Neuronal stem cell (in vitro differentiated cells): ENCODE measurements around the gene BPIFB1.

Experiments used
- DNase-seq: peaks from one replicate; pipeline ENCODE4 v3.0.0-alpha.2; 2013; ENCODE audit warnings: low spot score
- H2AFZ ChIP-seq: one replicate; pipeline ENCODE4 v1.6.1; 2013; ENCODE audit warnings: mild to moderate bottlenecking, low read length, inconsistent platforms
- H2AK5ac ChIP-seq: 2 replicates; pipeline ENCODE4 v1.6.1; 2013; ENCODE audit warnings: low read depth, mild to moderate bottlenecking, inconsistent platforms, low read length, moderate library complexity, mixed read lengths
- H2BK120ac ChIP-seq: 2 replicates; pipeline ENCODE4 v1.6.1; 2013; ENCODE audit warnings: low read depth, mild to moderate bottlenecking, inconsistent platforms, low read length, moderate library complexity, mixed read lengths
- H2BK12ac ChIP-seq: one replicate; pipeline ENCODE4 v1.6.1; 2013; ENCODE audit warnings: low read length, inconsistent platforms
- H2BK15ac ChIP-seq: 2 replicates; pipeline ENCODE4 v1.6.1; 2013; ENCODE audit warnings: mild to moderate bottlenecking, low read length, inconsistent platforms, mixed read lengths
- H2BK5ac ChIP-seq: one replicate; pipeline ENCODE4 v1.6.1; 2013; ENCODE audit warnings: inconsistent platforms, mild to moderate bottlenecking, low read length, moderate library complexity
- H3K14ac ChIP-seq: one replicate; pipeline ENCODE4 v1.6.1; 2013; ENCODE audit warnings: low read length, inconsistent platforms
- H3K18ac ChIP-seq: 2 replicates; pipeline ENCODE4 v1.6.1; 2013; ENCODE audit warnings: low read length, inconsistent platforms
- H3K23ac ChIP-seq: 2 replicates; pipeline ENCODE4 v1.6.1; 2013; ENCODE audit warnings: low read depth, mild to moderate bottlenecking, mixed read lengths, low read length, inconsistent platforms; ENCODE audit not compliant: poor library complexity
- H3K27ac ChIP-seq: replicated peaks from 3 replicates; pipeline ENCODE4 v1.5.1; 2013; ENCODE audit warnings: low read length, inconsistent platforms
- H3K27me3 ChIP-seq, 3 experiments: 2 replicates each; pipeline ENCODE4 v1.6.1; 2013; ENCODE audit warnings: low read length in 3 of 3, mild to moderate bottlenecking in 2 of 3, inconsistent platforms in 1 of 3, low read depth in 1 of 3, mixed read lengths in 1 of 3, moderate library complexity in 1 of 3; ENCODE audit not compliant: control insufficient read depth in 3 of 3, insufficient read depth in 3 of 3
- H3K36me3 ChIP-seq, 2 donors: replicated peaks in 1 of 2; 2 replicates each; pipeline ENCODE4 v1.6.1; 2013; ENCODE audit warnings: low read length in 2 of 2; ENCODE audit not compliant: control insufficient read depth in 2 of 2, insufficient read depth in 2 of 2
- H3K4ac ChIP-seq: 2 replicates; pipeline ENCODE4 v1.6.1; 2013; ENCODE audit warnings: inconsistent platforms, mild to moderate bottlenecking, low read length, moderate library complexity
- H3K4me1 ChIP-seq, 2 donors: 1 replicate in 1 of 2; 2 replicates in 1 of 2; pipeline ENCODE4 v1.6.1; 2013; ENCODE audit warnings: low read length in 2 of 2, low read depth in 1 of 2; ENCODE audit not compliant: control insufficient read depth in 2 of 2, insufficient read depth in 1 of 2
- H3K4me2 ChIP-seq: one replicate; pipeline ENCODE4 v1.6.1; 2013; ENCODE audit warnings: mild to moderate bottlenecking, low read length, inconsistent platforms; ENCODE audit not compliant: insufficient read depth, poor library complexity, severe bottlenecking
- H3K4me3 ChIP-seq, 2 donors: 2 replicates each; pipeline ENCODE4 v1.5.1; 2013; ENCODE audit warnings: low read length in 2 of 2, mild to moderate bottlenecking in 2 of 2, inconsistent platforms in 1 of 2, moderate library complexity in 1 of 2
- H3K79me1 ChIP-seq: one replicate; pipeline ENCODE4 v1.6.1; 2013; ENCODE audit warnings: low read depth, mild to moderate bottlenecking, inconsistent platforms, low read length, moderate library complexity
- H3K9ac ChIP-seq: one replicate; pipeline ENCODE4 v1.6.1; 2013; ENCODE audit warnings: mild to moderate bottlenecking, low read depth, low read length, inconsistent platforms; ENCODE audit not compliant: poor library complexity
- H3K9me3 ChIP-seq, 2 donors: replicated peaks in 1 of 2; 2 replicates each; pipeline versions ENCODE3 to v1.6.1; 2013; ENCODE audit warnings: low read length in 2 of 2, mild to moderate bottlenecking in 2 of 2, inconsistent platforms in 1 of 2, low read depth in 1 of 2, mixed read lengths in 1 of 2, moderate library complexity in 1 of 2; ENCODE audit not compliant: control insufficient read depth in 2 of 2, insufficient read depth in 1 of 2
- H4K8ac ChIP-seq: one replicate; pipeline ENCODE4 v1.6.1; 2013; ENCODE audit warnings: low read depth, mild to moderate bottlenecking, inconsistent platforms, low read length, moderate library complexity
- H4K91ac ChIP-seq: one replicate; pipeline ENCODE4 v1.6.1; 2013; ENCODE audit warnings: low read length, low read depth, mild to moderate bottlenecking, inconsistent platforms; ENCODE audit not compliant: poor library complexity
- WGBS, 2 donors: extraction: QIAGEN DNeasy Blood & Tissue Kit; methylation state at CpG; one replicate each; pipeline ENCODE4 v1.1.7; 2013; ENCODE audit warnings: missing lambda C conversion rate in 2 of 2, mixed read lengths in 1 of 2; ENCODE audit not compliant: insufficient read length in 2 of 2, insufficient replicate concordance in 1 of 2; ENCODE audit errors: extremely low coverage in 2 of 2; 5-methylcytosine and 5-hydroxymethylcytosine counted together

The BPIFB1 gene

GRCh38 chr20:33306807-33307206 lies 23.8 kb downstream of the BPIFB1 start:
- no peak overlapping the region for H3K4me3 ChIP-seq
- H2BK5ac ChIP-seq: no peak overlapping the region
- H3K14ac ChIP-seq: no peak overlapping the region
- no peaks in the 10 kb centered on the region for H3K36me3 ChIP-seq
- no peak overlapping the region for H3K4ac ChIP-seq
- no peak overlapping the region for H3K4me2 ChIP-seq
- H2AFZ ChIP-seq: no peak overlapping the region
- no peaks in the 10 kb centered on the region for H3K79me1 ChIP-seq
- no peak overlapping the region for H3K18ac ChIP-seq
- no peak overlapping the region for H2AK5ac ChIP-seq
- no peak overlapping the region for H2BK15ac ChIP-seq
- no peak overlapping the region for H3K27ac ChIP-seq
- H3K4me1 ChIP-seq: no peaks in the 10 kb centered on the region
- no peak overlapping the region for H3K9ac ChIP-seq
- no peak overlapping the region for H2BK120ac ChIP-seq
- no peak for DNase-seq
- H3K27me3 ChIP-seq: peaks cover 0 to 20% (median 3%) of the 10 kb centered on the region in 3 experiments
- H4K8ac ChIP-seq: no peak overlapping the region
- no peak overlapping the region for H3K23ac ChIP-seq
- H3K9me3 ChIP-seq: peaks cover 0 to 6% of the 10 kb centered on the region in 2 donors
- WGBS, 2 donors: no CpG with 5 or more reads among the region's 2 CpGs
- H2BK12ac ChIP-seq: no peak overlapping the region
- H4K91ac ChIP-seq: no peak overlapping the region

- no peaks in the 10 kb centered on the region for H3K36me3 ChIP-seq
- H4K8ac ChIP-seq: no peak overlapping the region
- no CpG with 5 or more reads among the region's 2 CpGs for WGBS, 2 donors
Measured at GRCh38 chr20:33308668-33309067, 25.7 kb downstream of the BPIFB1 start.

GRCh38 chr20:33309631-33310030 lies 26.6 kb downstream of the BPIFB1 start:
- Histone ChIP-seq H4K8ac (peak overlapping the region; percentile 53), H2BK12ac (no peak overlapping the region), H2BK15ac (no peak overlapping the region), H3K9ac (no peak overlapping the region), H3K36me3 (no peaks in the 10 kb centered on the region), H3K4me2 (no peak overlapping the region), H2AFZ (no peak overlapping the region), H3K9me3 (peaks cover 0 to 4% of the 10 kb centered on the region in 2 donors), H2BK5ac (no peak overlapping the region), H3K14ac (no peak overlapping the region), H2AK5ac (no peak overlapping the region), H3K79me1 (no peaks in the 10 kb centered on the region), H3K4ac (no peak overlapping the region), H3K18ac (no peak overlapping the region), H4K91ac (no peak overlapping the region), H2BK120ac (no peak overlapping the region), H3K27me3 (peaks cover 0 to 4% (median 3%) of the 10 kb centered on the region in 3 experiments), H3K4me3 (no peak overlapping the region), H3K23ac (no peak overlapping the region), H3K27ac (no peak overlapping the region), H3K4me1 (no peaks in the 10 kb centered on the region)
- no peak for DNase-seq
- WGBS, 2 donors: no CpG with 5 or more reads among the region's 2 CpGs

More at GRCh38 chr20:33308668-33309067, 25.7 kb downstream of the BPIFB1 start:
- no peak overlapping the region for H2BK120ac ChIP-seq
- no peak overlapping the region for H3K9ac ChIP-seq
- H2AK5ac ChIP-seq: no peak overlapping the region
- no peak overlapping the region for H2BK5ac ChIP-seq
- H3K14ac ChIP-seq: no peak overlapping the region
- peak overlapping the region in 1 of 2 donors; percentile 31 for H3K4me3 ChIP-seq
- no peak overlapping the region for H3K23ac ChIP-seq
- H4K91ac ChIP-seq: no peak overlapping the region
- peaks cover 0 to 5% (median 3%) of the 10 kb centered on the region in 3 experiments for H3K27me3 ChIP-seq
- no peak overlapping the region for H2BK12ac ChIP-seq
- no peaks in the 10 kb centered on the region for H3K4me1 ChIP-seq
- no peak overlapping the region for H3K4me2 ChIP-seq
- no peak overlapping the region for H2AFZ ChIP-seq
- H3K18ac ChIP-seq: no peak overlapping the region
- no peak for DNase-seq
- no peak overlapping the region for H2BK15ac ChIP-seq
- no peak overlapping the region for H3K4ac ChIP-seq
- peaks cover 0 to 4% of the 10 kb centered on the region in 2 donors for H3K9me3 ChIP-seq
- H3K79me1 ChIP-seq: no peaks in the 10 kb centered on the region
- H3K27ac ChIP-seq: no peak overlapping the region

GRCh38 chr20:33310327-33310899 lies 27.4 kb downstream of the BPIFB1 start:
- H3K79me1 ChIP-seq: no peaks in the 10 kb centered on the region
- H2BK5ac ChIP-seq: no peak overlapping the region
- H4K8ac ChIP-seq: no peak overlapping the region
- H2BK120ac ChIP-seq: no peak overlapping the region
- no peak overlapping the region for H3K14ac ChIP-seq
- H3K27me3 ChIP-seq: peaks cover 0 to 10% (median 3%) of the 10 kb centered on the region in 3 experiments
- H2BK15ac ChIP-seq: no peak overlapping the region
- H2AK5ac ChIP-seq: no peak overlapping the region
- no CpG with 5 or more reads among the region's 6 CpGs for WGBS, 2 donors
- H3K27ac ChIP-seq: no peak overlapping the region
- no peak overlapping the region for H3K23ac ChIP-seq
- H3K4me3 ChIP-seq: peak overlapping the region in 1 of 2 donors; percentile 22
- no peaks in the 10 kb centered on the region for H3K4me1 ChIP-seq
- no peak overlapping the region for H3K4ac ChIP-seq
- H2BK12ac ChIP-seq: no peak overlapping the region
- no peaks in the 10 kb centered on the region for H3K36me3 ChIP-seq
- H3K18ac ChIP-seq: peak overlapping the region; percentile 6
- no peak overlapping the region for H3K4me2 ChIP-seq
- no peak for DNase-seq
- H2AFZ ChIP-seq: no peak overlapping the region
- H3K9ac ChIP-seq: no peak overlapping the region
- no peak overlapping the region for H4K91ac ChIP-seq
- H3K9me3 ChIP-seq: peaks cover 0 to 4% of the 10 kb centered on the region in 2 donors
